Measurements from ENCODE around the gene TEC. TPM values are rescaled to one million over a fixed set of nuclear protein-coding genes. Genes with fewer than 3 reads are reported as not detected.
"Not testable (repeated sequence)": the region's sequence is repeated elsewhere in the genome, so short reads cannot be mapped to it uniquely, and the experiment has no call there.

Gene TEC
- total RNA-seq, 4 donors from 2014 or later: 0.20 to 1.9 (median 1.1) TPM

DNA sequence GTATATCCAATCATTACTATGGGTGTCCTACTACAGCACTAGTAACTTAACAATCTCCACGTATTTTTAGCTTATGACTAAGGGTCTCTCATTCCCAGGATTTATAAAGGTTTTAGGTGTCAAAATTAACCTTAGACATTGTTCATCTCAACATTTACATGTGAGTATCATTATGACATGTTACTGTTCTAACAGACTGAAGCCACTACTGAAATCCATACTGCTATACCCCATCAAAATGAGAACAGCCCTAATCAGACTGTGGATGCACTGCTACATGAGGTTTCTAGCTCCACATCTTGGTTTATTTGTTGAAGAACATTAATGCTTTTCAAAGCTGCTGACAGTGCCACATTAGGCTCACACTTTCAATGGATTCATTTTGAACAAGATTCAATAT, 100.0 kb downstream of the TEC start:
- intact Hi-C loops (cut with DNase I; ENCODE audit: low total_unique reads) (no loop called here), in situ Hi-C loops (cut with MboI; ENCODE audit: low sequenced_read_pairs in 4 of 4) (no loop called here)
- DNase-seq: no peak
- H3K36me3 ChIP-seq: peaks cover 0 to 5% of the 10 kb centered on the region in 2 donors
- no peak overlapping the region for H3K27ac ChIP-seq
- H3K4me1 ChIP-seq: peaks cover 0 to 12% of the 10 kb centered on the region in 2 donors
- no peak overlapping the region for H3K4me3 ChIP-seq
- ATAC-seq: no peak
- TF ChIP-seq, protein P1, sequence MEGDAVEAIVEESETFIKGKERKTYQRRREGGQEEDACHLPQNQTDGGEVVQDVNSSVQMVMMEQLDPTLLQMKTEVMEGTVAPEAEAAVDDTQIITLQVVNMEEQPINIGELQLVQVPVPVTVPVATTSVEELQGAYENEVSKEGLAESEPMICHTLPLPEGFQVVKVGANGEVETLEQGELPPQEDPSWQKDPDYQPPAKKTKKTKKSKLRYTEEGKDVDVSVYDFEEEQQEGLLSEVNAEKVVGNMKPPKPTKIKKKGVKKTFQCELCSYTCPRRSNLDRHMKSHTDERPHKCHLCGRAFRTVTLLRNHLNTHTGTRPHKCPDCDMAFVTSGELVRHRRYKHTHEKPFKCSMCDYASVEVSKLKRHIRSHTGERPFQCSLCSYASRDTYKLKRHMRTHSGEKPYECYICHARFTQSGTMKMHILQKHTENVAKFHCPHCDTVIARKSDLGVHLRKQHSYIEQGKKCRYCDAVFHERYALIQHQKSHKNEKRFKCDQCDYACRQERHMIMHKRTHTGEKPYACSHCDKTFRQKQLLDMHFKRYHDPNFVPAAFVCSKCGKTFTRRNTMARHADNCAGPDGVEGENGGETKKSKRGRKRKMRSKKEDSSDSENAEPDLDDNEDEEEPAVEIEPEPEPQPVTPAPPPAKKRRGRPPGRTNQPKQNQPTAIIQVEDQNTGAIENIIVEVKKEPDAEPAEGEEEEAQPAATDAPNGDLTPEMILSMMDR (IDR thresholded peaks at IDR 0.05 in 4 of 5, conservative IDR thresholded peaks at IDR 0.05 in 1 of 5): no peak
- no peak for TF ChIP-seq POLR2A (IDR thresholded peaks at IDR 0.05)
- H3K27me3 ChIP-seq: no peaks in the 10 kb centered on the region
- no peaks in the 10 kb centered on the region for H3K9me3 ChIP-seq

DNA sequence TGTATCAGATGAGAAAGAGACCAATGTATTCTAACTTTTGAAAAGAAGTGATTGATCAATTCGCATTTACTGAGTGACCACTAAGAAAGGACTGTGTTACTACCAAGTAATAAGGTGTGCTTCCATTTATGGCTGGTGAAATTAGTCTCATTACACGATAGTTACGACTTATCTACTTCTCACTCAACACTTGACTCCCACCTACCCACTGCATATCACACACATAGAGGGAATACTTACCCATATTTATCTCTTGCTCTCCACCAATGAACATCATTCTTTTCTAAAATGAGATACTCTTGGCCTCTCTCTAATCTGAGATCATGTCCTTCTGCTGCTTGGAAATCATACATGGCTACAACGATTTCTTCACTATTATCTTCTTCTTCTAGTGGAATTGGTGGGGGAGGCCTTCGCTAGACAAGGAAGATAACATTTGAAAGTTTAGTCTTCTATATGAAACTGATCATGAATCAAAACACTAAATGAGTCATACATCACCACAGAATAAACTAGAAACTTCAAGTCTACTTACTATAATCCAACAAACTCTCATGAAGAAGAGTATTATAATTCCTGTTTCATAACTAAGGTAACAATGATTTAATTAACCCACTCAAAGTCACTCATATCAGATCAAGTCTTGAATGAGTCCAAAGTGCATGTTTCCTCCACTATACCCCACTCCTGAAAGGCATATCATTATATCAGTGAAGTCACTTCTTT, 101.9 kb downstream of the TEC start:
- no peaks in the 10 kb centered on the region for H3K4me1 ChIP-seq
- in situ Hi-C loops (cut with MboI; ENCODE audit: low sequenced_read_pairs in 4 of 4): no loop called here
- no peak overlapping the region for H3K27ac ChIP-seq
- H3K9me3 ChIP-seq: no peaks in the 10 kb centered on the region
- no peak overlapping the region for H3K4me3 ChIP-seq
- DNase-seq (no peak), ATAC-seq (no peak)
- intact Hi-C loops (cut with DNase I; ENCODE audit: low total_unique reads): no loop called here
- peaks cover 0 to 5% of the 10 kb centered on the region in 2 donors for H3K36me3 ChIP-seq
- no peaks in the 10 kb centered on the region for H3K27me3 ChIP-seq
- TF ChIP-seq POLR2A (IDR thresholded peaks at IDR 0.05): no peak
- TF ChIP-seq, protein P1 (IDR thresholded peaks at IDR 0.05 in 4 of 5, conservative IDR thresholded peaks at IDR 0.05 in 1 of 5): no peak

DNA sequence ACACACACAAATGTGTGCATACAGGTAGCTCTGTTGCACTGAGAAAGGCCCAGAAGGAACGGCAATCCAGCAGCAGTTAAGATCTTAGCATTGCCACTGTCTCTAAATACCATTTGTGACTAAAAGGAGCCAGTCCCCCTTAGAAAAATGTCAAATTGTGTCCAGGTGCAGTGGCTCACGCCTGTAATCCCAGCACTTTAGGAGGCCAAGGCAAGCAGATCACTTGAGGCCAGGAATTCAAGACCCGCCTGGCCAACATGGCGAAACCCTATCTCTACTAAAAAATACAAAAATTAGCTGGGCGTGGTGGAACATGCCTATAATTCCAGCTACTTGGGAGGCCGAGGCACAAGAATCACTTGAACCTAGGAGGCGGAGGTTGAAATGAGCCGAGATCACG, 105.1 kb downstream of the TEC start:
- in situ Hi-C loops (cut with MboI; ENCODE audit: low sequenced_read_pairs in 4 of 4); DNase-seq; H3K27ac ChIP-seq; ATAC-seq; H3K4me3 ChIP-seq; H3K36me3 ChIP-seq; H3K4me1 ChIP-seq; H3K27me3 ChIP-seq; H3K9me3 ChIP-seq; intact Hi-C loops (cut with DNase I; ENCODE audit: low total_unique reads): not testable (repeated sequence)

DNA sequence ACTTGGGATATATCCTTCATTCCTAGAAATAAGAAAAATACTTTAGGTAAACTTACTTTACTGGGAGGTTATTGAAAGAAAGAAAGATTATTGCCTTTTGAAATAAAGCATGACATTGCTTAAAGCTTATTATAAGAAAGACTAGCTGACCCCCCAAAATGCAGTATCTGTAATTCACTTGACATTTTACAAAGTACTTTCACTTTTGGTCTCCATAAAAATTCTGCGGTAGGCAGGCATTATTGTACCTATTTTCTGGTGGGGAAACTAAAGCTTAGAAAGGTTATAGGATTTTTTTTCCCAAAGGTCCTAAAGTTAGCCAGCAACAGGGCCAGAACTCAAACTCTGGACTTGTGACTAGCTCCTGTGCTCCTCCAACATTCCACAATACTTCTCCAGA, 105.9 kb downstream of the TEC start:
- intact Hi-C loops (cut with DNase I; ENCODE audit: low total_unique reads): no loop called here
- in situ Hi-C loops (cut with MboI; ENCODE audit: low sequenced_read_pairs in 4 of 4): no loop called here
- DNase-seq (no peak), ATAC-seq (no peak)
- no peak overlapping the region for H3K4me3 ChIP-seq
- H3K27me3 ChIP-seq: no peaks in the 10 kb centered on the region
- H3K27ac ChIP-seq: no peak overlapping the region
- H3K36me3 ChIP-seq: peaks cover 0 to 5% of the 10 kb centered on the region in 2 donors
- no peak for TF ChIP-seq POLR2A (IDR thresholded peaks at IDR 0.05)
- TF ChIP-seq, protein P1 (IDR thresholded peaks at IDR 0.05 in 4 of 5, conservative IDR thresholded peaks at IDR 0.05 in 1 of 5): no peak
- H3K9me3 ChIP-seq: no peaks in the 10 kb centered on the region
- no peaks in the 10 kb centered on the region for H3K4me1 ChIP-seq

DNA sequence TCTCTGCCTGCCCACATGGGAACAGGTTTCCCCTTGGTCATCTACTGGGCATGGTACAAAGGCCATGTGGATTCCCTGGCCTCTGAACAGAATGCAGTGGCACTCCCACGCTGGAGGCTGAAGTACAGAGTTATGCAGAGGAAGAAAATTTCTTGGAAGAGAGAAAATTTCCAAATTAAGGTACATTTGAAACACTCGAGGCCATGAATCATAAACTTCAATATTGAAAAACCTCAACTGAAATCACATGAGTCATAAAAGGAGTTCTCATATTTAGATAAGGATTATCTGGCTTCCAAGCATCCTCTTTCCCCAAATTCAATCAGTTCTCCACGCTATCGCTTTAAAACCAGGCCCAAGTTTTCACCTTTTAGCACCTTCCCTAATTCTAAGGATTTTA, 107.5 kb downstream of the TEC start:
- in situ Hi-C loops (cut with MboI; ENCODE audit: low sequenced_read_pairs in 4 of 4) (no loop called here), intact Hi-C loops (cut with DNase I; ENCODE audit: low total_unique reads) (no loop called here)
- Histone ChIP-seq H3K4me3 (no peak overlapping the region), H3K9me3 (no peaks in the 10 kb centered on the region), H3K4me1 (no peaks in the 10 kb centered on the region), H3K36me3 (no peaks in the 10 kb centered on the region), H3K27me3 (no peaks in the 10 kb centered on the region), H3K27ac (no peak overlapping the region)
- no peak for TF ChIP-seq POLR2A (IDR thresholded peaks at IDR 0.05)
- TF ChIP-seq, protein P1 (IDR thresholded peaks at IDR 0.05 in 4 of 5, conservative IDR thresholded peaks at IDR 0.05 in 1 of 5): no peak
- DNase-seq (no peak), ATAC-seq (no peak)

Data from gastrocnemius medialis (tissue), 4 donors.